Daoy (cell line): ENCODE measurements around the gene FTO. TPM values are rescaled to one million over a fixed set of nuclear protein-coding genes. Genes with fewer than 3 reads are reported as not detected.

Source experiments
- DNase-seq: peaks from one replicate; pipeline ENCODE4 v3.0.0-alpha.2; 2015; ENCODE audit warnings: low read depth
- total RNA-seq: library from RNA; depleted of rRNA; stranded (reverse); fragments of >200 nt; shearing (Covaris generic); gene quantifications from 2 replicates; pipeline ENCODE4 v1.2.3, GENCODE V29; 2014

FTO gene
- total RNA-seq, 1 experiment from 2014 or later, result 38.8 TPM

DNA sequence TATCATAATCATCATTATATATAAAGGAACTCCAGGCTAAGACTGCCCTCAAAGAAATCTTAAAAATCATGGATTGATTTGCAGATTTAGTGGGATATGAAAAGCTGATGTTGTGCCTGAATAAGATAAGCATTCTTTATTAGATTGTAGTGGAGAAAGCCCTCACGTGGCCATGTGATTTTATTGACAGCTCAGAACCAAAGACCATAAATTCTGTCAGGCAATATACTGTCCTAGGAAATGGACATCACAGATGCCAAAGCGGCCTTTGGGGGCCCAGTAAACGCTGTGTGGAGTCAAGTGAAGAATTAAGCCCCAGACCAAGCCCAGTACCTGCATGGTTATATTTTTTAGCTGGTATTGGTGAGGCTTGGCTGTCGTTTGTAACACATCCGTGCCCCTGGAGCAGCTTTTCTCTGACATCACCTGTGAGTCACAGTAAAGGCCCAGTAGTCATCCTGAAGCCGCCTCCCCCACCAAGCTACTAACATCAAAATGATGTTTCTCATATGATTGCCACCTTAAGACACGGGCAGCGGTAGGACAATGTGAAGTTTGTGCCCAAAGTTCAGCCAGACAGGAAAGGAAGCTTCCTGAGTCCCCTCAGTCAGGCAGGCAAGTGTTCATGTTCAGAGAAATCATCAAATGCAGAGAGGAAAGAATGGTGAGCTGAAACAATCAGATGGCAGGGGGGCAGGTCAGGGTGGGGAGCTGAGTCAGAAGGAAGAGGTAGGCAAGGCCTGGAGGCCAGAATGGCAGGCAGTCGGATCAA lies 373.3 kb downstream of the FTO start:
- DNase-seq, result peak; percentile 72

DNA sequence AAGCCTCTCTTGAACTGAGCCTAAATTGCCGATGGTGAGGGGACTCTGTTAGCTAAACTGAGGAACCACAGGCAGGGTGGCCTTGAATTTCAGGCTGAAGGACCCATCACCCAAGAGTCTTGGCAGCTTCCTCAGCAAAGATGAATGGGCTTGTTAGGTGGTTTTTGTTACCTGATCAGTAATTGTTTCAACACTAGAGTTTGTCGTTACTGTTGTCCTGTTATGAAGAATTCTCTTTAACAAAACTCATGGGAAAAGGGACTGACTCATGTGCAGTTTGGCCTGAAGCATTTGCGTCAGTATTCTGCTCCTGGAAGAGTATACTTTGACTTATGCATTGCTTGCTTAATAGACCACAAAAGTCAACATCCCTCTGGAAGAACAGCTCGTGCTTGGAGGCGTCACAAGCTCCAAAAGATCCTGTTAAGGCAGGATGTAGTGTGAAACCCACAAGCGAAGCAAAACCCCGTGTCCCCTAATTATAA lies 376.6 kb downstream of the FTO start:
- peak; percentile 82 for DNase-seq

DNA sequence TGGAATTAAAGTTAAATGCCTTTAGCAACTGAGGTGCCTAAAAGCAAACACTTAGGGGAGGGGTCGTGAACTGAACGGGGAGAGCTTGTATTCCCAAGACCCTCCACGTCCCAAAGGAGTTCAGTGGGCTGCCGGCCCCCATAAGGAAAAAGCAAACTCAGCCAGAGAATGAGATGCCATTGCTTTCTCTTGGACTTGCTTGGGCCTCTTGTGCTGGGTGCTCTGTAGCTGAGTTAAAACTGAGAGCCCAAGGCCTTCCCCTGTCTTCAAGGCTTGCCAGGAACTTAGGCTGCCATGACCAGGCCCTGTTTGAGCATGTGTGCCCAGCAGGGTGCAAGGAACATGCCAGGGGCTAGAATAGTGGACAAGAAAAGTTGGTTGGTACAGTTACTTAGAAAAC lies 382.8 kb downstream of the FTO start:
- no peak for DNase-seq

DNA sequence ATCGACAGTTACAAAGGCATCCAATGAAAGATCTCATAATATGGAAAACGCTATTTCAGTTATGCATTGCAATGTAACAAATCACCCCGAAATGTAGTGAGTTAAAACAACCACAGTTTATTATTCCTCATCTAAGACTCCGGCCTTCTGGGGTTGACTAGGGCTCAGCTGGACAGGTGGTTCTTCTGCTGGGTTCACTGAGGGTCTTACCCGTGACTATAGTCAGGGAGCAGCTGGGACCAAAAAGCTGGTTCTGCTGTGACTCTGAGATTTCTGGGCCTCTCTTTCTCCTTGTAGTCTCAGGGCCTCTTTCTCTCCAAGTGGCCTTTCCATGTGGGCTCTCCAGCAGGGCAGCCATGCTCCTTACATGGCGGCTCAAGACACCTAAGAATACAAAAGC lies 386.6 kb downstream of the FTO start:
- DNase-seq, result no peak

DNA sequence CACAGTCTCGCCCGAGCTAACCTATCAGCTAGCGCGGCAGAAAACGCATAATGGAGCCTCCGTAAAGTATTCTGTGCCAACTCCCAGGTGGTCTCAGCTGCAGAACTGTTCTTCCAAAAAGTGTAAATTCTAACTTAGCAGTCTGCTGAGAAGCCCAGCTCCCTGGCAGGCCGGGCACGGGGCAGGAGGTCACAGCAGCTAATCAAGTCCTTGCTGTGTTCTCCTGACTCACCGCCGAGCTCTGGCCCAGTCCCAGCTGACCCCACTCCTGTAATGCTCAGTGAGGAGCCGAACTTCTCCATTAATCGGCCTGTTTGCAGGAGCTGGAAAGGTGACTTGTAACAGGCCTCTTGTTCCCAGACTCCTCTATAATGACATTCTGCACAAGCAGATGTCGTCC lies 389.3 kb downstream of the FTO start:
- no peak for DNase-seq

DNA sequence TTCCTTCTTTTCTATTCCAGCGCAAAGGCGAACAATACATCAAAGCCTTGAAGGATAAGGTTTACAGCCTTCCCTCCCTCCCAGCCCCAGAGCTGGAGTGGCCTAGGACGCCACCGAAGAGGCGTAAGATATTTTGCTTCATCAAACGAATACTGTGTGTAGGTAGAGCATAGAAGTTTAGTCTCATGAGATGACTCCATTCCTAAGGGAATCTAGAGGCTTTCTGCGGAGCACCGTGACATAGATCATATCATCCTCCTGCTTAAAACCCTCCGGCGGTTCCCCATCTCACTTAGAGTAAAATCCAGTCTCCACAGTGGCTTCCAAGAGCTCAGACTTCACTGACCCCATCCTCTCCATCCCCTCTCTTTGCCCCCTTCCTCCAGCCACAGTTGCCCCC lies 390.7 kb downstream of the FTO start:
- DNase-seq, result no peak

DNA sequence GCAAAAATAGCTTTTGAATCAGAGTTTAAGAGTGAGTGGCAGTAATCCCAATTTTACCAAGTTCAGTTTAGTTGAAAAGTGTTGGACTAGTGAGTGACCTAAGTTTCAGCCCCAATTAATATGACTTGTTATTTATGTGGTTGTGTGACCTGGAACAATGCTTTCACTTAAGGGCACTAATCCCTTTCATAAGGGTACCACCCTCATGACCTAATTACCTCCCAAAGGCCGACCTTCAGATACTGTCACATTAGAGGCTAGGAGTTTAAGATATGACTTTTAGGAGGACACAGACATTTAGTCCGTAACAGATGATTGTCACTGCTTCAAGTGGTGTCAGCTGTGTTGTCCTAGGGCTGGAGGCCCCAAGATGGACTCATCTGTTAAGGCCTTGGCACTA lies 392.7 kb downstream of the FTO start:
- no peak for DNase-seq

DNA sequence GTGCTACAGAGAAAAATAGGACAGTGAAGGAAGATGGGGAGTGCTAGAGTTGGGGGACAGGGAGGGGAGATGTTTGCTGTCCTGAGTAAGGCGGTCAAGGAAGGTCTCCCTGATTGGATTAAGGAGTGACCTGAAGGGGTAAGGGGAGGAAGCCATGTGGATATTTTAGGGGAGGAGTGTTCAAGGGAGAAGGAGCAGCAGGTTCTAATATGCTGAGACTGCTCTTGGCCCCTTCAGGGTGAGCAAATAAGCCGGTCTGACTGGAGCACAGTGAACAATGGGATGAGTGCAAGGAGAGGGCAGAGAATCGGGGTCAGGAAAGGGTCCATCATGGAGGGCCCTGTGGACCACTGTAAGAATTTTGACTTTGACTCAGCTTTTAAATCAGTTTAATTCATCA lies 393.8 kb downstream of the FTO start:
- DNase-seq, result no peak

DNA sequence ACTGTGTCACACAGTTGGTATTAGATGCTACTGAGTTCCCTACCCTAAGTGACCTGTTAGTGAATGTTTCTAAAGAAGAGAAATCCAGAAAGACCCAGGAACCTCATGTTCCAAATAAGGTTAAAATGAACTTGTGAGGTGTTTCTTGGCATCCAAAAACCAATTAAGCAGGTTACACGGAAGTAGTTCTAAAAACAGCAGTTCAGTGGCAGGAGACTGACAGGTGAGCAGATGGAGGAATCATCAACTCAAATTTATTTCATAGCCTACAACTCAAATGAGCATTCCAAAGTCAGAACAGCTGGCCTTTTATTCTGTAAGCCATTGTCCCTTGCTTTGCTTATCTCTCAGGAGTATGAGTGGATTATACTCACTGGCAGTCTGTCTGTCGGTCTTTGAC lies 394.3 kb downstream of the FTO start:
- DNase-seq, result no peak

DNA sequence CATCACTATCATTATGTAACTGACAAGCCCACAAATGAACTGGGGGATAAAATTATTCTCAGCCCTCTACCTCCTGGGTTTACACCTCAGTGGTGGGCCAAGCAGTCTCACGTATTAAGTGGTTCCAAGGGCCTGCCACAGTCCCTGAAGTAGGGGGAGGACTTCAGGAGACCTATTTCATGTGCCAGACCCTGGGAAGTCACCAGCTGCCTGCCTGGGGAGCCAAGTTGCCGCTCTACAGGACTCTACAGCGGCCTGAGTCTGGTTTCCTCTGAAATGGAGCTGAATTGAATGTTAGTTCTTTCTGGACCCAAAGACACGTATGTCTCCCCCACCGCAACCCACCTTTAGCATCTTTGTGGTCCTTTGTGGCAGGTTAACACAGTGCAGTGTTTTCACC lies 395.7 kb downstream of the FTO start:
- no peak for DNase-seq

DNA sequence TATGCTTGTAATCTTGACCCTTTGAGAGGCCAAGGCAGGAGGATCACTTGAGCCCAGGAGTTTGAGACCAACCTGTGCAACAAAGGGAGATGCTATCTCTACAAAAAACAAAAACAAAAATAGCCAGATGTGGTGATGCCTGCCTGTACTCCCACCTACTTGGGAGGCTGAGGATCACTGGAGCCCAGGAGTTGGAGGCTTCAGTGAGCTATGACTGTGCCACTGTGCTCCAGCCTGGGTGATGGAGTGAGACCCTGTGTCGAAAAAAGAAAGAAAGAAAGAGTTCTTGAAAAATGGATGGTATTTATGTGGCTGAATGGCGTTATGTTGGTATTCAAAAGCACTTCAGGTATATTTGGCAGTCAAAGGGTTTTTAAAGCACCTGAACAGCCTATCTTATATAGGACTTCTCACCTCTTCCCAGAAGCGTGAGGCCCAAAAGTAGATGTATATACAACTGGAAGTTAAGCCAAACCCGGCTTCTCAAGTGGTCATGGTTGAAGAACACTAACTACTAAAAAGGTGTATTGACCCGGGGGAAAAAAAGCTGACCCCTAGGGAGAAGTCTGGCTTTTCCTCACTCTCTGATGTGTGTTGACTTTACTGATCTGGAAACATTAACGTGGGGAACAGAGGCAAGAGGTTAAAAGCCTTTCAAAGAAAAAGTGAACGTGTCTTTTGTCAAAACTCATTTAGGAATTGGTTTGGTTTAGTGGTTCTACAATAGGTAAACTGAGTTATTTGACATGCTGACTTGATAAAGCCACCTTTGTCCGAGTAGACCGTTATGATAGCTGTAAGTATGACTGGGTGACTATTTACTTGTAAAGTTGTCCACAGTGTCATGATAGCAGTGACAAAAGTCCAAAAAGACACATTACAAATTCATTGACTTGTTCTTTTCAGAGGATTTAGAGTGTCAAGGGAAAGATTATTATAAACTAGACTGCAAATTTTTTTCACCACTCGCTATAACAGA lies 399.2 kb downstream of the FTO start:
- DNase-seq, result no peak

DNA sequence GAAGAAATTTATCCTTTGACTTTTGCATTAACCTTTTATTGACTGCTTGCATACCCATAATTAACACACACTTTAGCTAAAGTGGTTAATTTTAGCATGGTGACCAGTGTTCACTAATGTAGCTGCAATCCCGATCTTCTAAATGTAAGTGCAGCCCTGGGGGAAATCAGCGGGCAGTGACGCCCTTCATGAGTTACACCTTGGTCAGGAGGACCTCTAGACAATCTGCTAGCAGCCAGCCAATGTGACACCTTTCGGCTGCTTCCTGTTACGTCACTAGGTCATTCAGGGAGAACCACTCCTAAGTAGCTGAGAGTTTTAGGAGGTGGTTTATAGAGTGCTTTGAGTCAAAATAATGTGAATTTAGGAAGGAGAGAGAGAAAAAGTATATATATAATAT lies 402.1 kb downstream of the FTO start:
- DNase-seq, result no peak

DNA sequence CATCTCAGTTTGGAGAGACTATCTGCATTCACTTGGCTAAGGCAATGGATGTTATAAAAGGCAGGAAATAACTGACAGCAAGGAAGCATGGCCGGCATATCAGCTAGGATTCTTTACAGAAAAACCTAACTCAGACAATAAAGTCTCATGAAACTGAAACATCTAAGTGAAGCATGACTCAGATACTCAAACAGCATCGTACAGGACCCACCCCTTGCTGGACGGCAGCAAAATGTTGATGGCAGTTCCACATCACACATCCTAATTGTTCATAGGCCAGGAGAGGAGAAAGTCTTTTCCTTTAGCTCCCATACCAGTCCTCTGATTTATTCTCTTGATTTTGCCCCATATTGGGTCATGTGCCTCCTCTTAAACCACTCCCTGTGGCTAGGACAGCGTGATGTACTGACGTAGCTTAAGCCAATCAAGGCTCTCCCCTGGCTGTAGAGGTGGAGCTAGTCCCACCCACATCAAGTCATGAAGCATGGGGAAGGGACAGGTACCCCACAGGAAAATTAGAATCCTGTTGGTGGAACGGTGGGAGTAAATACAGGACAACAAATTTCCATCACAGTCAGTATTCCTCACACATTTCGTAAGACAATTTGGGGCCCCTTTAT lies 403.7 kb downstream of the FTO start:
- no peak for DNase-seq

DNA sequence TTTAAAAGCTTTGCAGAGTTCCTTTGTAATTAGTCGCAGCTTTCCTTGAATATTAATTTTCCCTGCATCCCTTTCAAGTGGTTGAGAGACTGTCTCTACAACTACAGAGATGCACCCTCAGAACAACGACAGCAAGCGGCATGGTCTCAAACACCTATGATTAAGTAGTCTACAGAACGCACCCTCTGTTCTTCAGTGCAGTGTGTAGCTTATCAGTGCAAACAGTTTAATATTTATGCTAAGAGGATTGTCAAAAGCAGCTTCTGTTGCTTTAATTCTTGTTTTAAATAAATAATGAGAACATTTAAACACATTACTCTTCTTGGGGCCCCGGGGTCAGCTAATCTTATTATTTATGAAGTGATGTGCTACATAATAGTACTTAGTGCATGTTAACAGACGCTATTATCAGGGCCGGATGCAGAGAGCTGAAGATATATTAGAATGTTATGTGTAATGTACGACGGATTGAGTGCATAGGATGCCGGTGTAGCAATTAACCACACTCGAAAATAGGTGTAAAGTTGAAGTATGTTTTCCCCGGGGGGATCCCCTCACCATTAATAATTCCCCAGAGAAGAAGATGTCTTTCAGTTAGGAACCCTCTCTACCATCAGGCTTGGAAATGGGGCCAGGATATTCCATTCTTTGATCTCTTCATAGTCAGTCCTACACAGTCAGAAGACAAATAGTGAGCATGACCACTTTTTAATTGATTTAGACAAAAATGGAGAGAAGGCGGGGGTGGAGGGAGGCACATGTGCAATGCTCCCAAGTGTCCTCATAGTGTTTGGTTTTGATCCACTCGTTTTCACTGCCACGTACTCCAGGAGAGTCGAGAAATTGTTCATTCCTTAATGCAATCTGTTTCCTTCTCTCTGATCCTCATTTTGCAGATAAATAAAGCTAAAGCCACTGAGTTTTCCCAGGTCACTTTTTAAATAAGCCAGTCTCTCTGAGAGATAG lies 406.3 kb downstream of the FTO start:
- DNase-seq, result no peak

DNA sequence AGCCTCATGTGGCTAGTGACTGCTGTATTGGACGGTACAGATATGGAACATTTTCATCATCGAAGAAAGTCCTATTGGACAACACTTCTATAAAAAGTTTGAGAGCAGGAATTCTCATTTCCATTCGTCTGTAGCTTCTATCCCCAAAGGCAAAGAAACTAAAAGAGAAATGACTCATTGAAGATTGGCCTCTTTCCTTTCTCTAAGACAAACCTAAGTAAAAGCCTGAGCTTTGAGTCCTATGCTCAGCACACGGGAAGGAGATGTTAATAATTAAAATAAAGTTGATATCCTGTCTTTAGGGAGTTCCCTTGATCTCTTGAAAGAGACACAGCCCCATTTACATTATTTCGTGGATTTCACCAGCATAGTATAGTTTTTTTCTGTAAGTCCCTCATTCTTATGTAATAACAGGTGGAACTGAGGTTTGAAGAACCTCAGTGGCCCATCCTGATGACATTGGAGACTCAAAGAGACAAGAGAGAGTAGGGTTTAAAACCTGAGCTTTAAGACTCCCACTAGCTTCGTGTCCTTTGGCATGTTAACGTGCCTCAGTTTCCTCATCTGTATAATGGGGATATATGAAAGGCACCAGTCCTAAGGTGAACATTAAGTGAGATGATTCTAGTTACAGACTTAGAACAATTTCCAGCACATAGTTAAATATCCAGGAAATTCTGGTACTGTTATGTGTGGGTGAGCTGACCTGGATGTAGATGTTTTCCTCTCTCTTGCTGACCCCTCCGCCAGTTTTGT lies 408.7 kb downstream of the FTO start:
- no peak for DNase-seq

DNA sequence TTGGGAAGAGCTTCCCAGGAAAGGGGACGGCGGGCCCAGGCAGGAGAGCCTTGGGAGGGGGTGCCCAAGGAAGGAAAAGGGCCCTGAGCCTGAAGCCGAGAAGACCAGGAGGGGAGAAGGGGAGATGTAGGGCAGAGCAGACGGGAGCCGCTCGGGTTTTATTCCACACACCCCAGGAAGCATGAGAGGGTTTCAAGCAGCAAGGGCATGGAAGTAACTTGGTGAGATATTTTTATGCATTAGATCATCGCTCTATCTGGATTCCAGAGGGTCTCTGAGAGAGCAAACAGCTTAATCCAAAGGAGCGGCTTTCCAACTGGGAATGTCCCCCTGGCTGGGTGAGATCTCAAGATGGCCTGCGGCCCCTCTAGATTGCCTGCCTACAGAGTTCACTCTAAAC lies 411.6 kb downstream of the FTO start:
- DNase-seq, result no peak

DNA sequence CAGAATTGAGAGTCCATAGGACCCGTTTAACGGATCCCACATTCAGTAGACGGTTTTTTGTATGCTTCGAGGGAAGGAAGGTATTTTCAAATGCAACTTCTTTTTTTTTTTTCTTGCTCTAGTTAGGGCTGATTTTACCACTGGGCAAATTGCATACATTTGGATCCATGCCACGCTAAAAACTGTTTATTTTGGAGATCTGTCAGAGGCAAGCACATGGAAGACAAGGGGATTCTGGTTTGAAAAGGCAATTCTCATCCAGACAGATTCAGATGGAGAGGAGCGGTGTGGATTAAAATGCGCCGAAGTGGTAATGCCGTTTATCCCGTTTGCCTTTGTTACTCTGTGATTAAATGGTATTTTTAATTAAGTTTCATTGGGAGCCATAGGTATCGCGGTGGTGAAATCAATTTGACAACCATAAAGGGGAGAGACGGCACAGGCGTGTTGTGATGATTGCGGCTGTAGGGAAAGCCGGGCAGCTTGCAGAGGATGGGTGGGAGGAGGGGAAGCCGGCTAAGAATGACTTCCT lies 412.2 kb downstream of the FTO start:
- no peak for DNase-seq

DNA sequence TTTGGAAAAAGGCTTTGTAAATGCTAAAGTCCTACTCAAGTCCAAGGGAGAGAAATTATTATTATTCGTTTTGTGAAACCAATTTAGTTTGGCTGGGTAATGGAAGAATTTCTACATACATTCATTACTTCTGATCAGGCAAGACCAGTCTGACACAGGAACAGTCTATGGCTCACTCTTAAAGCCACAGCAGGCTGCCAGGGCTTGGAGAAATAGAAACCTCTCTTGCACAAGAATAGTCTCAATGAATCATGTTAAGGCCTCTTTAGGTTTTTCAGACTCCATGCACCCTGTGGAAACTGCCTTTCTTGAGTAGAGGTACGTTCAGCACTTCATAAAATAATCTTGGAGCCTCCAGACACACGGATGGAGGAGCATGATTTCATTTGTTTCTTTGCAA lies 414.9 kb downstream of the FTO start:
- no peak for DNase-seq

DNA sequence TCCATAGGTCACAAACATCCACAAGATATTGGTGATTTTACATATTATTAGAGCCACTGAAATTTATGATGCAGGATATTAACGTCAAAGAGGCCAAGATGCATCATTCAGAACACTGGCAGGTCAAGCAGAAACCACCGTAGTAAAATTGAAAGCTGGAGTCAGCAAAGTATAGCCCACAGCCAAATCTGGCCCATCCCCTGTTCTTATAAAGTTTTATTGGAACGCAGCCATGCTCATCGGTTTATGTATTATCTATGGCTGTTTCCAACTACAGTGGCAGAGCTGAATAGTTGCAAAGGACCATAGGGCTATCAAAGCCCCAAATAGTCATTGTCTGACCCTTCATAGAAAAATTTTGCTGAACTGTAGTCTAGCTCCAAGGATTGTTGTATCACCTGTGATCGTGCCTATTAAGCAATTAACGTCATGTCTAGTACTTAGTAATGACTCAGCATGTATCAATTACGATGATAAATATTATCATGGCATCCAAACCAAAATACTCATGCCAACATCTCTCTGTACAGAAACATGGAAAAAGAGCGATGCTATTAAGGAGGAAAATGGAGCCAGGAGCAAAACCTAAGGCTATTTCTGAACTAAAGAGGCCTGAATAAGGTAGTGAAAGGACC lies 417.0 kb downstream of the FTO start:
- no peak for DNase-seq
